Measurements from ENCODE around the gene SUSD4. TPM values are rescaled to one million over a fixed set of nuclear protein-coding genes. Genes with fewer than 3 reads are reported as not detected.
"Not testable (repeated sequence)": the region's sequence is repeated elsewhere in the genome, so short reads cannot be mapped to it uniquely, and the experiment has no call there.

The SUSD4 gene, protein sequence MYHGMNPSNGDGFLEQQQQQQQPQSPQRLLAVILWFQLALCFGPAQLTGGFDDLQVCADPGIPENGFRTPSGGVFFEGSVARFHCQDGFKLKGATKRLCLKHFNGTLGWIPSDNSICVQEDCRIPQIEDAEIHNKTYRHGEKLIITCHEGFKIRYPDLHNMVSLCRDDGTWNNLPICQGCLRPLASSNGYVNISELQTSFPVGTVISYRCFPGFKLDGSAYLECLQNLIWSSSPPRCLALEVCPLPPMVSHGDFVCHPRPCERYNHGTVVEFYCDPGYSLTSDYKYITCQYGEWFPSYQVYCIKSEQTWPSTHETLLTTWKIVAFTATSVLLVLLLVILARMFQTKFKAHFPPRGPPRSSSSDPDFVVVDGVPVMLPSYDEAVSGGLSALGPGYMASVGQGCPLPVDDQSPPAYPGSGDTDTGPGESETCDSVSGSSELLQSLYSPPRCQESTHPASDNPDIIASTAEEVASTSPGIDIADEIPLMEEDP
- total RNA-seq = 11.2 TPM

DNA sequence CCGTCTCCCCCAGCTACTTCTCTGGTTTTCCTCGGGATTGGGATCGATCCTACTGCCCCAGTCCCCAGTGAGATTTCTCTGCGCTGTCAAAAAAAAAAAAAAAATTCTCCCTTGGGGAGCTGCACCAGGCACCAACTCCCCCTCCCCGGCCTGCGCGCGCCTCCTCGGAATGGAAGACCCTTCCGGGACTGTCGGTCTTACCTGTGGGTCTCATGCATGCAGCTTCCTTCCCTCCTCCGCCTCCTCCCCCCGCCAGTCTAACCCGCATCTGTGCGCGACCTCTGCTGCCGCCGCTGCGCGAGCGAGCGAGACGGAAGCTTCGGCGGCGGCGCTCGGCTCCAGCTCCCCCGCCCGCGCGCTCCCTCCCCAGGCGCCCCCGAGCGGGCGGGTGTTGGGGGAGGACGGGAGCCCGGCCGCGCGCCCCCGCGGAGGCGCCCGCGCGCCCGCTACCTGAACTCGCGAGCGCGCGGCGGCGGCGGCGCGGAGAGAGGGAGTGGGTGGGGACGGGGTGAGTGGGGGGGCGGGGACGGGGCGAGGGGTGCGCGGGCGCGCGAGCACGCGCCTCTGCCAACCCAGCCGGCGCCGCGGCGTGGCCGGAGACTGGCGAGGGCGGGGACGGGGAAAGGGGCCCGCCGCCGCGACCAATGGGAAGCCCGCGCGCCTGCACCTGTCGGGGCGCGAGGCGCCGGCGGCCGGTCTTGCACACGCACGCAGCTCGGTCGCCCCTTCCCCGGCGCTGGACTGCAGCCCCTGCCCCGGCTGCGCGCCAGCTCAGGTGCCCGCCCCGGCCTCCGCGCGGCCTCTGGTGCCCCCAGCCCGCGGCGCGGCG, at the start of gene SUSD4:
TSS of gene SUSD4 (minus strand) at position 321 of the 829 bp plus-strand sequence. CDS start 751 bp downstream, outside the sequence.
- peak; percentile 43 for DNase-seq

DNA sequence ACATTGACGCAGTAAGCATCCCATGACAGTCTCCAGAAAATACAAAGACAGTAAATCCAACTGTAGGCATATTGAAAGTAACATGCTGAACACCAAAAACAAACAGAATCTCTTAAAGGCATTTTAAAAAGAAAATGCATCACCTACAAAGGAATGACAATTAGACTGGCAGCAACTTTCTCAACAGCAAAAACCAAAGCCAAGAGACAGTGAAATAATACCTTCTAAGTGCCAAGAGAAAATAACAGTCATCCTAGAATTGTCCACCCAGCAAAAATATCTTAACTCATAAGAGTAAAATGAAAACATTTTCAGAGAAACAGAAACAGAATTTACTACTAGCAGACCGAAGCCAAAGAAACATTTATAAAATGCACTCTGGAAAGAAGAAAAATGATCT, 49.2 kb upstream of the SUSD4 start:
- no peak for DNase-seq

DNA sequence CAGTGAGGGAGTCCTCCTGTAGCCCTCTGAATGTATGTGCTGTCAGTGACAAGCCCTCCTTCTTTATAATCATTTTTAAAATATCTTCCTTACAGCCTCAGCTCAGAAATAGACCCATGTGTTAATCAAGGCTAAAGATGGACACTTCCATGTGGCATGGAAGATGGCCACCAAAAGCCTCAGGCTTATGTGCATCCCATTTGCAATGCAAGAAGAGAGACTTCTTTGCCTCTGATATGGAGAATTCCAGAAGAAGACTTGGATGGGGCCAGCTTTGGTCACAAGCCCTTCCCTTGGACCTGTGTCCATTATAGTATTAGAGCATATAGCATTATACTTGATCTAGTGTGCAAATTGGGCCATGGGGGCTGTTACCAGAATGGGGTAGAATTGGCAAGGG, 47.7 kb upstream of the SUSD4 start:
- no peak for DNase-seq

DNA sequence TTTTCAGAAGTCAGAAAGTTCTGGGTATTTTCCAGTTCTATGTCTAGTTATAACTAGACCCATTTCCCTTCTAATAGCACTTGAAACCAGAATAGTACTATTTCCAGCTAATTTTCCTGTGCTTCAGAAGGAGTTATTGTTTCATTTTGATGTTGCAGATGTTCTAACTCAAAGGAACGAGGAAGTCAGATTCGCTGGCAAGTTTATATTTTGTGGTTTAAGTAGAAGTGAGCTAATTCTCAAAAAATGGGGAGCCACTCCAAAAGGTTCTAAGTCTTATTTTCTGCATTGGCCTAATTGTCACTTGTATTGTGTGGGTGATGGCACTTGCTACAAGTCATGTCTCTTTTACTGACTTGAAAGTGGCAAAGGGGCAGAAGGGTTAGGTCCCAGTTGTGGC, 47.3 kb upstream of the SUSD4 start:
- DNase-seq = no peak

DNA sequence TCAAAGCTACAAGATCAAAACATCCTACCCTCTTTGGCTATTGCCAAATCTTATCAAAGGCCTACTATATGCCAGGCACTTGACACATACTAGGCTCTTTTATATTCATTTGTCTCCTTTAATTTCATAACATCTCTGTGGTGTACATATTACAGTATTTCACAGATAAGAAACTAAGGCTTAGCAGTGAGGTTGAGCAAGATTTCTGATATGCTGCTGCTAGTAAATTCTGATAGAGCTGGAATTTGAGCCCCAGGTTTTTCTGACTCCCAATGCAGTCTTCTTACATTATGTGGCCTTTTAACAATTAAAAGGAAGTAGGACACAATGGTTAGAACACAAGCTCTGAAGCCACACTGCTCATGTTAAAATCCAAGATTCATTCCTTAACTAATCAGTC, 46.1 kb upstream of the SUSD4 start:
- no peak for DNase-seq

DNA sequence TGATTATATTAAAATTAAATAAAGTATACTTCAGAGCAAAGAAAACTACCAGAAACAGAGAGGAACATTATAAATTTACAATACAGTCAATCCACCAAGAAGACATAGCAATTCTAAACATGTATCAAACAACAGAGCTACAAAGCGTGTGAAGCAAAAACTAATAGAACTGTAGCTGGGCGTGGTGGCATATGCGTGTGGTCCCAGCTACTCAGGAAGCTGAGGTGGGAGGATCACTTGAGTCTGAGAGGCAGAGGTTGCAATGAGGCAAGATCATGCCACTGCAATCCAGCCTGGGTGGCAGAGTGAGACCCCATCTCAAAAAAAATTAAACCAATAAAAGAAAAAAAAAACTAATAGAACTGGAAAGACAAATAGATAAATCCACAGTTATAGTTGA, 41.5 kb upstream of the SUSD4 start:
- no peak for DNase-seq

DNA sequence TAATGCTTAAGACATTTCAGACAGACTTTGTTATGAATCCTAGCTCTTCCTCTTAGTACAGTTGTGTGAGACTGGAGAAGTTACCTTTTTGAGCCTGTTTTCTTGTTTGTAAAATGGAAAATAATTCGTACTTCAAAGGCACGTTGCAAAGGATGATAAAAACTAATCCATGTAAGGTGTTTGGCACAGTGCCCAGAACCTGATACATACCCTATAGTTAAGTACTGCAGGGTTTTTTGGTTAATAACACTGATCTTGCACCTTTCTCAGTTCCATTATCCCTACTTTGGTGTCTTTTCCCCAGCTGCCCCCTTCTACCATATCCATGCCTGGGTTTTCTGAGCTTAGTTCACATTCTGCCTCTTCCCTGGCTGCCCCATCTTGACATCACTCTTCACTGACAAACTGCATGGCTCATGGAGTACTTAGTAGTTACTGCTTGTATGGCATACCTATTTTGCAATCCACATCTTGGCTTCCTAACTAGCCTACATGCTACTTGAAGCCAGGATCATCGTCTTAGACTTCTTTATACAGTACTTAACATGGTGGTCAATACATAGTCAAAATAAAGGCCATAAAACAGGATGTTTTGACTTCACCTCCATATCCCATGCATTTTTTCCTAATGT, 39.3 kb upstream of the SUSD4 start:
- no peak for DNase-seq

DNA sequence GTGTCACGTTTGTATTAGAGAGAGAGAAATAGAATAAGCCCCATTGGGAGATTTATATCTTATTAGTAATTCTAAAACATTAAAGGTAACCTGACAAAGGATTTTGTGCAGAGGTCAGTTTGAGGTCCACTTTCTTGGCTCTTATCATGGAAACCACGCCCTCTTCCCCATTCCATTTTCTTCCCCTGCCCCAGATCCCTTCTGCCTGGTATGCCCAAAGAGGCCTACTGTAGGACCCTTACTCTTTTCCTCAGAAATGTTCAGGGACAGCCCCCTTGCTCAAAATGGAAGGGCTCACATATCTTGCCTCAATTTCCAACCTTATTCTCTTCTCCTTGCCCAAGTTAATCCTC, 38.8 kb upstream of the SUSD4 start:
- DNase-seq = no peak

DNA sequence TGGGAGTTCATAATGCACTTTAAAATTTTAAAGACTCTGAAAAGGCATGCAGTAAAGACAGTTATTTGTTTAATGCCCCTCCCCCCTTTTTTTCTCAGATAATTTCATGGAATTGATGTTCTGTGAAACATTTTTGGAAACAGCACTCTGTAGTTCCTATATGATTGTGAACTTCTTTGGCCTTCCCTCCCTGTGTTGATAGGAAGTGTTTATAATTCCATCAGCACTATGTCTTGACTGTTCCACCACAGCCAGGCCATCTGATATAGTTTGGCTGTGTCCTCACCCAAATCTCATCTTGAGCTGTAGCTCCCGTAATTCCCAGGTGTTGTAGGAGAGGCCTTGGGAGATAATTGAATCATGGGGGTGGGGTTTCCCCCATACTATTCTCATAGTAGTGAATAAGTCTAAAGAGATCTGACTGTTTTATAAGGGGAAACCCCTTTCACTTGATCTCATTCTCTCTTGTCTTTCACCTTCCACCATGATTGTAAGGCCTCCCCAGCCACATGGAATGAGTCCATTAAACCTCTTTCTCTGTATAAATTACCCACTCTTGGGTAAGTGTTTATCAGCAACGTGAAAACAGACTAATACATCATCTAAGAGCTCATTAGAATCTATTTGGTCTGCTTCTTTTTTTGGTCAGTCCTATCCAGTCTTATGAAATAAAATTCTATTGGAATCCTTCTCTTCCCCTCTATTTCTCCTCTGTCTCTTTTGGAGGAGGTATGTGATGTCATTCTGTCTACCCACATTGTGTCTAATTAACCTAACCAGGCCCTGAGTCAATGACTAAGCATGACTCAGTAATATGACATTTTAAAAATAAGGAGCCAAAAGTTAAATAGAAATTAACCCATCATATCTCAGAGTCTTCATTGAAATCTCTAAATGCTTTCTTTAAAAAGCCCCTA, 38.2 kb upstream of the SUSD4 start:
- no peak for DNase-seq

DNA sequence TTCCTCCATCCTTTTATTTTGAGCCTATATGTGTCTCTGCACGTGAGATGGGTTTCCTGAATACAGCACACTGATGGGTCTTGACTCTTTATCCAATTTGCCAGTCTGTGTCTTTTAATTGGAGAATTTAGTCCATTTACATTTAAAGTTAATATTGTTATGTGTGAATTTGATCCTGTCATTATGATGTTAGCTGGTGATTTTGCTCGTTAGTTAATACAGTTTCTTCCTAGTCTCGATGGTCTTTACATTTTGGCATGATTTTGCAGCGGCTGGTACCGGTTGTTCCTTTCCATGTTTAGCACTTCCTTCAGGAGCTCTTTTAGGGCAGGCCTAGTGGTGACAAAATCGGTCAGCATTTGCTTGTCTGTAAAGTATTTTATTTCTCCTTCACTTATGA, 35.4 kb upstream of the SUSD4 start:
- not testable (repeated sequence) for DNase-seq

DNA sequence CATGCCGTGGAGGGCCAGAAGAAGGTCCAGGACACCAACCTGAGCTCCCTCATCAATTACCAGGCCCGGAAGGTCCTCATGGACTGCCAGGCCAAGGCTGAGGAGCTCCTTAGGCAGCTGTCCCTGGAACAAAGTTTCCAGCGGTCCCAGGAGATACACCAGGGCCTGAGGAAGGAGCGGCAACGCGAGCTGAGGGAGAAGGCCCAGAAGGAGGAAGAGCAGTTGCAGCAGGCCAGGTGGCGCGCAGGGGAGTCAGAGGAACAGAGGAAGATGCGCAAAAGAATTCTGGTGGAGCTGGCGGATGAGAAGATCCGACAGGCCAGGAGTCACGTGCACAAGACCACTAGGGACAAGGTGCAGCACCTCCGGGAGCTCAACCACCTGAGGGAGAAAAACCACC, 30.7 kb upstream of the SUSD4 start:
- DNase-seq = no peak

DNA sequence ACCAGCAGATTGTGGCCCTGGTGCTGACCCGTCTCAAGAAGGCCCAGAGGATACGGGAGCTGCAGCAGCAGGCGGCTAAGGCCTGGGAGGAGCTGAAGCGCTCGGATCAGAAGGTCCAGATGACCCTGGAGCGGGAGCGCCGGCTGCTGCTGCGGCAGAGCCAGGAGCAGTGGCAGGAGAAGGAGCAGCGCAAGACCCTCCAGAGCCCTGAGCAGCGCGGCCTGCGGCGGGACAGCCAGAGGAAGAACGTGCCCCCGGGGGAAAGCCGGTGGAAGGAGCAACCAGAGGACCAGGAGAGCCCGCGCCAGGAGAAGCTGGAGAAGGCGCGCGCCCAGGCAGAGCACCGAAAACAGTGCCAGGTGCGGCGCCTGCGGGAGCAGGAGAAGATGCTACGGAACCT, 30.3 kb upstream of the SUSD4 start:
- DNase-seq = no peak

DNA sequence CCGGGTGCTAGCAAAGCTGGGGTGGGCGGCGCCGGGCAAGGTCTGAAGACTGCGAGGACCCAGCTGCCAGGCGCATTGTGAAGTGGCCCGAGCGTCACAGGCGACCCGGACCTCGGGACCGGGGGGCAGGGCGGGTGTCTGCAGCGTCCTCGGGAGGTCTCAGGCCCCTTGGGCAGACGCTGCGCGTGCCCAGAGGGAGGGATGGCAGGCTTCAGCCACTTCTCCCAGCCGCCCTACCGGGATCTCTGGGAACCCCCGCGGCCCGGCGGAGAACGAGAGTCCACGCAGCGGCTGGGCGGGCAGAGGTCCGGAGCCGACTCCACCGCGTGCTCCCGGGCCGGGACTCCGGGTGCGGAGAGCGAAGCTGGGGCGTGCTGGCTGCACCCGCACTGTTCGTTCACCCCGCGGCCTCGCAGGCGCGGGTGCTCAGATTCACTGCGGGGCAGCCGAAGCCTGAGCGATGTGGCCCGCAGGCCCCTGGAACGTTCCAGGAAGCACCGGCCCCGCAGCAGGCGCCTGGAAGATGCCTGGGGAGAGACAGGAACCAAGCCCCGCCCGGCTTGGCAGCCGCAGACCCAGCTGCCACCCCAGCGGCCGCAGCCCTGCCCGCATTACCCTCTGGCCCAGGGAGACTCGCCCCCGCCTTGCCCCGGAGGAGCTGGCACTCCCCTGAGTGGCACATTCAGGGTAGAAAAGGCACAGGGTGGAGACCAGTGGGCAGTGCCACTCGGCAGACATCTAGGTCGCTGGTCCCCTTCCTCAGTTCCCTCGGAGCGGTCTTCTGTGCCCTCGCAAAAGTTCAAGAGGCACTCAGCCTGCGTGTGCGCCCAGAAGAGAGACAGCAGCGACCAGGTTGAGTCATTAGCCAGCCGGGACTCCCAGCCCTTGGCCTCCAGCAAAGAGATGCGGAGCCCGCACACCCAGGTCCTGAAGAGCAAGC, 29.6 kb upstream of the SUSD4 start, which contains the start of gene CCDC185:
TSS of gene CCDC185 (plus strand) at position 141 of the 940 bp plus-strand sequence. CDS start at position 202, 61 bp downstream.
- DNase-seq = no peak

DNA sequence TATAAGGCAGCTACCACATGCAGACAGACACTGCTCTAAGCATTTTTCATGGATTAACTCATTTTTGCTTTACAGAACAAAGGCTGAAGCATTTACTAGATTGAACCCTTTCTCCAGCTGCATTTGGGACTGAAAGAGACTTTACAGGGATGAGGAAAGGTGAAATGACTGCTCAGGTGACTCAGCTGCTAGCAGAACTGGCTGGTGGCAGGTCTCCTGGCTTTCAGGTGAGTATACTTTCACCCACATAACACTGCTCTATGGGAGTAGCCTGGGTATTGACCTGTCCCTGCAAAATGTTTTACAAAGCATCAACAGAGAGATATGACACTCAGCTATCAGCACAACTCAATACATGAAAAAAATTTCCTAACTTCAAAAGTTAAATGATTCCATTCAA, 26.6 kb upstream of the SUSD4 start:
- DNase-seq = no peak

DNA sequence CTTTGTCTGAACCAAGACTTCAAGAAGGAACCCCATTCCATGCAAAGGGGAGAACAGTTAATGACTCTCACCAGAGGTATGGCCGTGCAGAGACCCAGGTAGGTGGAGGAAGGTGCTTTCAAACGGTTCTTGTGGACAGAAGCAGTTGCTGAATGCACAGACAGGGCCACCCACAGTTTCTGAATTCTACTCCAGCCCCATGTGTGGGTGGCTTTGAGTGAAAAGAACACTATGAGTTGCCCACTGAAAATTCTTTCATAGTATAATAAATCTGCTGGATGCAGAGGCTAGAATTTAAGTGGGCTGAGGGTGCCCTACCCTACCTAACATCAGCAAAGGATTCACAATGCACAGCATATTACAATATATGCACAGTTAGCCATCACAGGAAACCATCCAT, 22.0 kb upstream of the SUSD4 start:
- DNase-seq = no peak

DNA sequence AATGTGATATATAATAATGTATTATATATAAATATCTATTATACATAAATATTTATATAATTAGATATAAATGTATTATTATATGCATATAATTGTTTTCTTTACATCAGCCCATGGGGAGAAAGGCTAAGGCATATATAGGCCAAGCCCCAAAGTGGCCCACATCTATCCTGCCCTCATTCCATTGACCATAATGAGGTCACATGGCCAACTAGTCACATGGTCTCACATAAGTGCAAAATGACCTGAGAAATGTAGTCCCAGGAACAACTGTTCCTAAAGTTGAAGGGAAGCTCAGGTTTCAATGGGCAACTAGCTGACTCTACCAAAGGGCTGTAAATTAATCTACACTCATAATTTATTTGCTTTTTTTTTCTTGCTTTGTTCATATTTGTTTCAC, 14.8 kb upstream of the SUSD4 start:
- no peak for DNase-seq

DNA sequence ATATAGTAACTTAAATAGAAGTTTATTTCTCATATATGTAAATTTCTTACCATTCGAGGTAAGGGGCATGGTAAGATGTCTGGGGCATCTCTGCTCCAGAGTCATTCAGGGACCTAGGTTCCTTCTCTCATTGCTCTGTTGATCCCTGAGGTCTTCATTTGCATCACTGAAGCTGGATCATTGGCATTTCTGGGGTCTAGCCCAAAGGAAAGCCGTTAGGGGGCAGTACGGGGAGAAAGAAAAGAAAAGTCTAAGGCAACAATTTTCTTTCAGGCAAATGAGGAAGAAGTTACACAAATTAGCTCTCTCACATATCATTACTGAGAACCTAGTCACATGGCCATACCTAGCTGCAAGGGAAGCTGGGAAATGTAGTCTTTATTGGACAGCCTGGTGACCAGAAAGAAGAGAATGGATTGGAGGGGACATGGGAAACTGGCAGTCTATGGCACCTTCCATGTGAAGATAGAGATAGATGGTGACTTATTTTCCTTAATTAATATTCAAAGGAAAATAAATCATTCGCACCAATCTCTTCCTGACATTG, 10.2 kb upstream of the SUSD4 start:
- DNase-seq = no peak

DNA sequence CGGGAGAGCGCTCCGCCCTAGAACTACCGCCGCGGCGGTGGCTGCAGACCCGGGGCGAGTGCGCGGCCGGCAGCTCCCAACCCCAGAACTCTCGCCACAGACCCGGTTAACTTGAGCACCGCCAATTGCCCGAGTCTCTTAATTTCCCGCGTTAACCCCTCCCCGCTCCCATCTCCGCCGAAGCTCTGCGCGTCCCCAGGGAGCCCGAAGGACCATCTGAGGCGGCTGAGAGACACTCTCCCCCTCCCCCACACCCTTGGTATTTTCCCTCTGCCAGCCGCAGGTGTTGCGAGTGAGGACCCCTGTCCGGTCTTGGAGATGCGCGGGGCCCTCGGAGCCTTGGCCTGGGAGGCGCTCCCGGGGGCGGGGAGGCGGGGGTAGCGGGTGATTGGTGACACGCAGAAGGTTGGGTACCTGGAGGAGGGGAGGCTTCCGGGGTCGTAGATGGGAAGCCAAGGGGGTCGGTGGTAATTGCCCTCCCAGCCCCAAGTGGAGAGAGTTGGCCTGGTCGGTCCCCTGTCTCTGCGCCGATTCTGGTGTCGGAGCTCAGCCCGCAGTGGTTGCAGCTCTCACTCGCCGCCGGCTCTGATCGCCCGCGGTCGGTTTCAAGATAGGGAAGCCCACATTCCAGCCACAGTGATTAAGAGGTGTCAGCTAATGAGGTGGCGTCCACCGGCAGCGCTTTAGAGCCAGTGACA, 858 bp upstream of the SUSD4 start:
- DNase-seq = no peak

DNA sequence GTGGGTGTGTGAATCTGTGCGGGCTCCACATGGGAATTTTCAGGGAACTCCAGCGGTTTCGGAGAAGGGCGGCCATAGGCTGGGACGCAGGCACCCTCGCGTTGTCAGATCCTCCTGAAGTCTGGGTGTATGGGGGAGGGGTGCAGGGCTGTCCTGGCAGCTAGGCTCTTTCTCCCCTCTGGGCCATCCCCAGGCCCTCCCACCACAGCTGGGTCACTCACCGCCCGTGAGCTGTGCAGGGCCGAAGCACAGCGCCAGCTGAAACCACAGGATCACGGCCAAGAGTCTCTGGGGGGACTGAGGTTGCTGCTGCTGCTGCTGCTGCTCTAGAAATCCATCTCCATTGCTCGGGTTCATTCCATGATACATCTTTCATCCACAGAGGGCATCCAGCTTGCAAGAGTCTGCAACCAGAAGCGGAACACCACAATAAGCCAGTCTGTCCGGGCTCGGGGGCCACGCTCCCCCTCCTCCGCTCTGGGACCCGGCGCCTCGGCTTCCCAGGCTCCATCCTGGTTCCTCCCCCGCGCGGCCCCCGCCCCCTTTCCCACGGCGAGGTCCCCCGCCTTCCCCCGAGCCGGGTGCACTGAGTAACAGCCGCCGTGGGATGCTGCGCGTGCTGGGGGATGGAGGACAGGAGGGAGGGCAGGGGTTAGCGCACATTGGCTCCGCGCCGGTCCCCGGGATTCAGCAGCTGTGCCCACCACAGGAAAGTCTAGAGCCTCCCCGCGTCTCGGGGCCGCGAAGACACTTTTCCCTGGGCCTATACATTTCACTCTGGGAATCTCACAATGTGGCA, 720 bp downstream of the SUSD4 start:
- no peak for DNase-seq
